Kidney glomerular epithelial cell (primary cell): ENCODE data around the gene SHISA6.

Experiments used
- DNase-seq: peaks from one replicate; lab custom pipeline; 2025; lab: John Stamatoyannopoulos, UW

SHISA6 gene

GRCh38 chr17:11539637-11540036, 298.6 kb downstream of the SHISA6 start:
- DNase-seq: no peak

DNA sequence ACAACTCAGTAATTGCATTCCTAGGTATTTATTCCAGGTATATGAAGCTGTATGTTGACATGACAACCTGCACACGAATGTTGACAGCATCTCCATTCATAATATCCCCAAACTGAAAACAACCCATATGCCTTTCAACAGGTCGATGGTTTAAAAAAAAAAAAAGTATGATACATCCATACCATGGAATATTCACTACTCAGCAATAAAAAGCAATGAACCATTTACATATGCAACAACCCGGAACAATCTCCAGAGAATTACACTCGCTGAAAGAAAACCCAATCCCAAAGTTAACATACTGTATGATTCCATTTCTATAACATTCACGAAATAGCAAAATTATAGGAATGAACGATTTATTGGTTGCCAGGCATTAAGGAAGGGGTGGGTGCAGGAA, 304.0 kb downstream of the SHISA6 start:
- no peak for DNase-seq

DNA sequence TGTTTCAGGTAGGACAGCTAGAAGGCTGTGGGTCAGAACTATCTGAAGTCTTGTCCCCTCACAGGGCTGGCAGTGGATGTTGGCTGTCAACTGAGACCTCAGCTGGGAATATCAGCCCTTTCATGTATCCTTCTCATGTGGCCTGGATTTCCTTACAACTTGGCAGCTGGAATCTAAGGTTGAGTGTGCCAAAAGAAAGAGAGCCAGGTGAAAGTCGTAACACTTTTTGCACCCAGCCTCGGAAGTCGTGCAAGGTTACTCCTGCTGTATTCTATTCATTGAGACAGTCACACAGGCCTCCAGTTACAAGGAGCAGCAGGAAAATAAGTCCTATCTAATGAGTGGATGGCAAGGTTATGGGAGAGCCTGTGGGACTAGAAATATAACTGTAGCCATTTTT, 304.7 kb downstream of the SHISA6 start:
- no peak for DNase-seq

DNA sequence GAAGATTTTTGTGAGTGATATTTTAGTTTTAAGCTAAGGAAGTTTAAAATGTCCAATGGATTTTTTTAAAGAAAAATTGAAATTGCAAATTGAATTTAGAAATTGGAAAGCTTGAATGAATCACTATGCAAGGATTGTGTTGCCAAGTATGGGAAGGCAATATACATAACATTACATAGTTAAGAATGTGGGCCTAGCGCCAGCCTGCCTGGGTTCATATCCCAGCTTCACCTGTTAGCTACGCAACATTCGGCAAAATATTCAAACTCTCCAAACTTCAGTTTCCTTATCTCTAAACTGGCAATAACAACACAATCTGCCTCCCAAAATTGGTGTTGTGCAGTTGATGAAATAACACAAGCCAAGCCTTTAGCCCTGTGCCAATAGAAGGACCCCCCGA, 306.8 kb downstream of the SHISA6 start:
- no peak for DNase-seq

DNA sequence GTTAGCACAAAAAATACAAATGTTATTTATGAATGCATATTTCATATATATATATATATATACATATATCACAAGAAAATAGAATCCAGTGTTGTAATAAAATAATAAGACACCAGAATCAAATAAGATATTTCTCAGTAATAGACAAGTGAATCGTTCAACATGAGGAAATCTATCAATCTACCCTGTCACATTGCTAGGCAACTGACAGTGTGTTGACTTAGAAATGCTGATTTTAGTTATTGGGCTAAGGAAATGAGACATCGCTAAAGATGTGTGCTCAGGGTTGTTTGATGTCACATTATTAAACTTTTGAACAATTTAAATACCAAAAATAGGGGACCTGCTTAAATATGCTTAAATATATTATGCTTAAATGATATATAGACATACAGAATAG, 307.4 kb downstream of the SHISA6 start:
- no peak for DNase-seq

DNA sequence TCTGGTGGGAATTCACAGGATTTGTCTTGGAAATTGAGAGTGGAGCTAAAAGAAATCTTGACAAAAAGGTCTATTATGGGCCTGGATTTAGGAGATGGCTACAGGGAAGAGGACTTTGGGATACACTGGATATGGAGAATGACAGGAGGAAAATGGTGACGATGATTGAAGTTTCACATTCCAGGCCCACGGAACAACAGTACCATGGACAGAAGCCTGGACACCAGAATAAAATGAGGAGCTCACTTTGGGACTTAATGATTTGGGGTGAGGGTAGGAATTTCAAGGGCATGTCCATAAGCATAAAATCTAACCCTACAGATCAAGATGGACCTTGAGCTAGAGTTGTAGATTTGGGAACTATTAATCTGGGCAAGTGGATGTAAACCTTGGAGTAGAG, 309.4 kb downstream of the SHISA6 start:
- DNase-seq: no peak

- DNase-seq: no peak
These were observed 310.4 kb downstream of the SHISA6 start for GRCh38 chr17:11551442-11551841.

GRCh38 chr17:11553135-11553534, 312.1 kb downstream of the SHISA6 start:
- DNase-seq: no peak

DNA sequence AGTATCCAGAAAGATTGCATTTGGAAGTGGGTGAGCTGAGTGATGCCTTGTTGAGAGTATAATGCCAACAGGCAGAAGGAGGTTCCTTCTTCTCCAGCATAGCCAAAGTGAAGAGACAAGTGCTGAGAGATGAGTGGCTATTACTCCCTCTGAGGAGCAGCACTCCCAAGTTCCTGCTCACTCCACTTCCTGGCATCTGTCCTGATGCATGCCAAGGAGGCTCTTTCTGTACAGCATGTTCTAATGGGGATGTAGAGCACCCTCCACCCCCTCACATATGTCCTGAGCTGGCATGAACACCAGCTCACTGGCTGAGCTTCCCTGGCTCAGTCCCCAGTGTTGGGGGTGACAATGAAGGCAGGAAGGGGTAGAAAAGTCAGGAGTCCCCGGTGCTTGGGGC, 313.0 kb downstream of the SHISA6 start:
- DNase-seq: no peak

DNA sequence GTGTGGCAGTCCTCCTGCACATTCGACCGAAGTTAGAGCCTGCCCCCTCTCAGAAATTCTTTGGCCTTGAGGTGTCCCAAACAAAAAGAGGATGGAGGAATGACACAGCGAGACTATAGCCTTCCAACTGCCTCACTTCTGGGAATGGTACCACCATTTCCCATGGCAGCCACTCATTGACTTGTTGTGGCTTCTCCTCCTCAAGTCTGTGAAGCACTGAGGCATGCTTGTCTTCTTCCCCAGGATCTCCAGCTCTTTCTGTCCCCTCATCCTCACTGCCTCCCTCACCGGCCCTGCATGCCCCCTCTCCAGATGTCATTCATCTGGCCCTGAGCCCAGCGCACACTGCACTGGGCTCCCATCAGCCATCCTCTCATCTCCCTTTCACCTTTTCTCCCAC, 313.5 kb downstream of the SHISA6 start:
- DNase-seq: no peak

DNA sequence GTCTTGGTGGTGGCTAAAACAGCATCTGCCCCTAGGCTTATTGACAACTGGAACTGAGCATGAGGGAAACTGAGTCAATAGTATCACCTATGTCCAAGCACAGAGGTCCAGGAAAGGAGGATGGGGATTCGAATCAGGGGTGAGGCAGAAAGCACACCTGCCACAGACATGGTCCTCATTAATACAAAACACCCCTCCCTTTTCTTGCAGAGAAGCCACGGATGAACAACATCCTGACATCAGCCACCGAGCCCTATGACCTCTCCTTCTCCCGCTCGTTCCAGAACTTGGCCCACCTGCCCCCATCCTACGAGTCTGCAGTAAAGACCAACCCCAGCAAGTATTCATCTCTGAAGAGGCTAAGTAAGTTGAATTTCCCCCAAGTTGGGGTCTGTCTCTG, 314.5 kb downstream of the SHISA6 start:
- DNase-seq: no peak

GRCh38 chr17:11557727-11558452, 316.9 kb downstream of the SHISA6 start:
- DNase-seq: no peak

- no peak for DNase-seq
These were observed 317.7 kb downstream of the SHISA6 start for GRCh38 chr17:11558681-11559234.

- no peak for DNase-seq
These were observed 318.6 kb downstream of the SHISA6 start for GRCh38 chr17:11559601-11560000.

- DNase-seq: no peak
These were observed 320.3 kb downstream of the SHISA6 start for GRCh38 chr17:11561281-11561680.

- no peak for DNase-seq
These were observed 320.7 kb downstream of the SHISA6 start for GRCh38 chr17:11561702-11562101.

DNA sequence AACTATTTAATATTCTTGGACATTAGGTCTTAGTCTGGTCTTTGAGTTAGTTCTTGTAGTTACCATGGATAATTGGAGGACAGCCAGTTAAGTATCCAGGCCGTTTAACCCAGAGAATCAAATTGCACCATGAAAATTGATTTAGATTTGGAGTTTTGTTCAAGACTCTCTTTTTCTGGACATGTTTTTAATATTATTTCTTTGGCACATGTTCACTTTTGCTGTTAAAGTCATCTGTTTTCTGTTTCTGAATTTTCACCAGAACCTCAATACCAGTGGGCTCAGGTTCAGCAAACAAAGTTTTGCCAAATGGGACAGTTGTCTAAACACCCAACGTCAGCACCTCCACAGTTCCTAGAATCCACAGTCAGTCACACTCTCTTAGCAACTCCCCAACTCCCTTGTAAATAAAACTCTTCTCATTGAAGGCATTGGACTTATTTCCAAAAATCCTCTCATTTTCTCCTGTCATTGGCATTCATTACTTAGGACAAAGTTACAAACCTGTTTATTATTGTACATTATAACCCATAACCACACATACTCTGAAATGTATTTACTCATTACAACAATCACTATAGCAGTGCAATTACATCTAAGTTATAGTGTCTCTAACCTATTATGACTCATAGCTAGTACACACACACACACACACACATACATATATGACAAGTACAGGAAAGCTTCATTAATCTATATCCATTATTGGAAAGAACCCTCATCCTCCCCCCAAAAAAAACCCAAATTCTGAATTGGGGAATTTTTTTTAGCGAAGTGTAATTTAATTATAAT, 323.8 kb downstream of the SHISA6 start:
- no peak for DNase-seq

- DNase-seq: no peak
These were observed 324.6 kb downstream of the SHISA6 start for GRCh38 chr17:11565591-11565990.

GRCh38 chr17:11578998-11579397, 338.0 kb downstream of the SHISA6 start:
- DNase-seq: no peak

- DNase-seq: no peak
These were observed 339.7 kb downstream of the SHISA6 start for GRCh38 chr17:11580677-11581076.

- DNase-seq: no peak
These were observed 341.2 kb downstream of the SHISA6 start for GRCh38 chr17:11582217-11582616.

DNA sequence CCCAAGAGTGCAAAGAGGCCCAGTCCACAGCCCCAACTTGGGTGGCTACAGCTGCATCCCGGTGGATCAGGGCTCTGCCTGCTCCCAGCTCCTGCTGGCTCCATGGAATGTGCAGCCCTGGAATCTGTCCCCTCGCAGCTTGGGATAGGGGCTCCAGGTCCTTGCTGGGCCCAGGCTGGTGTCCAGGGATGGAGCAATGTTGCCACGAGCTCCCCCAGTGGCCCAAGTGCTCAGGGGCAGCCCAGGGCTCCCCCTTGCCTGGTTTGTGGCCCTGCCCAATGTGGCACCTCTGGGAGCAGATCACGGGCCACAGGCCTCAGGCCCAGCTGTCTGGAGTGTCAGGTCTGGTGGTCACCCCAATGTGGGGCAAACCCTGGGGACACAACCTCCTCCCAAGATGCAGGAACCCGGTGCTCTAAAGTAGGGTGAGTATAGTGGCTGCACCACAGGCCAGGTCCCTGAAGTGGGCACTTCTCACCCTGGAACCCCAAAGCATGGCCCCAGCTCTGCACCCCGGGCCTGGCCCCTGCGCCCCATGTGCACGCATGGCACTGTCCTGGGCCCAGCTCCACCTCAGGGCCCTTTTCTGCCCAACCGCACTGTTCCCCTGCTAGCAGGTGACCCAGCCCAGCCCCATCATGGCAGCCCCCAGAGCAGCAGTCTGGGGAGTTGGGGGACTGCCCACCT, 342.4 kb downstream of the SHISA6 start:
- no peak for DNase-seq

GRCh38 chr17:11589716-11590115, 348.7 kb downstream of the SHISA6 start:
- DNase-seq: no peak
